ENCODE data around the gene JSRP1.

JSRP1 gene

GRCh38 chr19:2230807-2231533 is 25.2 kb downstream of the JSRP1 start:
- DNase-seq: no peak

GRCh38 chr19:2230033-2230531 is 26.1 kb downstream of the JSRP1 start:
- DNase-seq: no peak

GRCh38 chr19:2229103-2230032 is 26.8 kb downstream of the JSRP1 start:
- no peak for DNase-seq

- DNase-seq: no peak
These were observed 27.8 kb downstream of the JSRP1 start for GRCh38 chr19:2228157-2229030.

GRCh38 chr19:2227415-2228156 is 28.6 kb downstream of the JSRP1 start:
- DNase-seq: no peak

GRCh38 chr19:2226840-2227360 is 29.3 kb downstream of the JSRP1 start:
- no peak for DNase-seq

- DNase-seq: no peak
These were observed 30.0 kb downstream of the JSRP1 start for GRCh38 chr19:2226051-2226839.

- DNase-seq: no peak
These were observed 30.7 kb downstream of the JSRP1 start for GRCh38 chr19:2225415-2226050.

- DNase-seq: no peak
These were observed 31.4 kb downstream of the JSRP1 start for GRCh38 chr19:2224754-2225349.

- no peak for DNase-seq
These were observed 32.3 kb downstream of the JSRP1 start for GRCh38 chr19:2223959-2224358.

- DNase-seq: no peak
These were observed 32.8 kb downstream of the JSRP1 start for GRCh38 chr19:2223391-2223790.

- DNase-seq: no peak
These were observed 34.3 kb downstream of the JSRP1 start for GRCh38 chr19:2221918-2222317.

- no peak for DNase-seq
These were observed 34.9 kb downstream of the JSRP1 start for GRCh38 chr19:2221250-2221831.

GRCh38 chr19:2219726-2220125 is 36.5 kb downstream of the JSRP1 start:
- DNase-seq: no peak

- DNase-seq: no peak
These were observed 38.6 kb downstream of the JSRP1 start for GRCh38 chr19:2217591-2217990.

GRCh38 chr19:2216361-2217225 is 39.6 kb downstream of the JSRP1 start:
- DNase-seq: no peak

GRCh38 chr19:2215281-2215751 is 40.9 kb downstream of the JSRP1 start:
- peak; percentile 32 for DNase-seq

- no peak for DNase-seq
These were observed 42.0 kb downstream of the JSRP1 start for GRCh38 chr19:2214251-2214650.

GRCh38 chr19:2213799-2214198 is 42.4 kb downstream of the JSRP1 start:
- DNase-seq: no peak
